GM18909 (cell line): ENCODE results near the gene CD72.
"Not testable (repeated sequence)": the region's sequence is repeated elsewhere in the genome, so short reads cannot be mapped to it uniquely, and the experiment has no call there.

Source experiments
- ATAC-seq: cut with Tn5 transposase; IDR thresholded peaks from one replicate; pipeline ENCODE4 v1.9.1; 2021; ENCODE audit warnings: mild to moderate bottlenecking; ENCODE audit not compliant: unreplicated experiment, poor library complexity

The CD72 gene

GRCh38 chr9:35618854-35619799 is 914 bp upstream of the CD72 start:
- peak; percentile 62 for ATAC-seq

DNA sequence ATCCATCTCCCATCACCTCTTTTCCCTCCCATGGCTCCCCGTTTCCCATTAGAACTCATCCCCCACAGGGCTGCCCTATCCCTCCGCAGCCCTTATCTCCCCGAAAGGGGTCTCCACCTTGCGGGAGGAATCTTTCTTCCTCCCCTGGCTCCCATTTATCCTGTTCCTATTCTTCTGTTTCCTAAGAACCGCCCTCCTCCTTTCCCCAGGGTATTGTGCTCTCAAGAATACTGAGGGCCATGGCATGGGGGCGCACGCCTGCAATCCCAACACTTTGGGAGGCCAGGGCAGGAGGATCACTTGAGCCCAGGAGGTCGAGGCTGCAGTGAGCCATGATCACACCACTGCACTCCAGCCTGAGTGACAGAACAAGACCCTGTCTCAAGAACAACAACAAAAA is 665 bp downstream of the CD72 start:
- no peak for ATAC-seq

- peak; percentile 34 for ATAC-seq
Measured at GRCh38 chr9:35616681-35617459, 1.3 kb downstream of the CD72 start.

GRCh38 chr9:35615981-35616680 is 2.1 kb downstream of the CD72 start:
- ATAC-seq, result no peak

DNA sequence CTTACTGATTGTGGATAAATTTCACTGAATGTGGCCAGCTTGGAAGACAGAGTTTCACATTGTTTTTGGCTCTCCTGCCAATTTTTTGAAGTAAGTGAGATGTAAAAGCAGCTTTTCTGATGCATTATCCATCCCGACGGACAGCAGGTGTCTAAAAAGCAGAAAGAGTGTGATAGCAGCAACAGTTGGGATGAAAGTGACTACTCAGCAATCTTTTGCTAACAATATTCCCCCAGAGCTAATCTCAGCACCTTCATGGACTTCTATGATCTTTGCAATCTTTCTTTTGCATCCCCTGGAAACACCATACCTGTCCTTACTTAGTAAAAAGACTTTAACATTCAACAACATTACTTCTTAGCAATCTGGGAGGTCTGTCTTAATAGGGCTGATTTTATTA is 5.4 kb downstream of the CD72 start:
- ATAC-seq, result no peak

DNA sequence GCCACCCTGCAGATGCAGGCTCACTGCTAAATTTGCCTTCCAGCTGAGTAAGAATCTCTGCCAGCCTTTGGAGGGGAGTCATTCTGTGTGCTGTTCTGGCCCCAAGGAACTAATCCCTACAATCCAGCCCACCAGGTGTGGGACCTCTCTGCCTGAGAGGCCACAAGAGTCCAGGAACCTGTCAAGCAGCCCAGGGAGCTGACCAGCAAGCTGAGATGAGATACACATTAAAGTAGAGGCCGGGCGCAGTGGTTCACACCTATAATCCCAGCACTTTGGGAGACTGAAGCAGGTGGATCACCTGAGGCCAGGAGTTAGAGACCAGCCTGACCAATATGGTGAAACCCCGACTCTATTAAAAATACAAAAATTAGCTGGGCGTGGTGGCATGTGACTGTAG is 6.1 kb downstream of the CD72 start:
- not testable (repeated sequence) for ATAC-seq

DNA sequence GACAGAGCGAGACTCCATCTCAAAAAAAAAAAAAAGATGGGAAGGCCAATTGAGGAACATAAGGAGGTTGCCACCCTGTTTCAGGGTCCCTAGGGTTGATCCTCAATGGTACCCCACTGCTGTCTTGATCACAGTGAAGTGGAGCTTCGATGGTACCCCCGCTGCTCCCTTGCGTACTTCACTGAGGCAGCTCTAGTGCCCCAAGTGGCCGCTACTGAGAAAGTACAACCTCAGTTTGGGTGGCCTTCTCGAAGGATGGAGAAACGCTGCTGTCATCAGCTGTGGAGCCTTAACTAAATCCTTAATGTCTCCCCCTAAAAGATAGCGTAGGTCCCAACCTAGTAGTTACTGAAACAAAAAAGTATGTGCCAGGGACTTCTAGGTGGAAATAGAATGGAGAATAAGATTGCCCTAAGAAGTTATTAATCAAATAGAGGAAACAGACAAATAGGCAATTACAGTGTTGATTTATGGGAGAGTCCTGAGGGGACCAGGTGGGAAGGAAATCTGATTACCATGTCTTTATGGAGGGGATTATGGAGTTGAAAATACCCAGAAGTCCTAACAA is 6.9 kb downstream of the CD72 start:
- no peak for ATAC-seq

DNA sequence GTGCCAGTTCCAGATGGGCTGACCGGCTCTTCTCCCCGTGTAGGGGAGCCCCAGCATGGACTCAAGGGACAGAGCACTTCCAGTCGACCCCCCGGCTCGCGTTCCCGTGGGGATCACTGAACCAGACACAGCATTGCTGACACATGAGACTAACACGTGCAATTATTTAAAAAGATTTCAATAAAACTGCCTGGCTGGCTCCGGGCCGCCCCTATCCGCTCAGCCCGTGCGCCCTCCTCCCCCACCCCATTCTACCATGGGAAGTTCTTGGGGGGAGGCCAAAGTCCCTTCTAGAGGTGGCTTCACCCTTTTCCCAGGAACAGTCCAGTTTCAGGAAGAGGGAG is 8.4 kb downstream of the CD72 start:
- ATAC-seq, result no peak

- no peak for ATAC-seq
Measured at GRCh38 chr9:35609001-35609819, 9.0 kb downstream of the CD72 start.

DNA sequence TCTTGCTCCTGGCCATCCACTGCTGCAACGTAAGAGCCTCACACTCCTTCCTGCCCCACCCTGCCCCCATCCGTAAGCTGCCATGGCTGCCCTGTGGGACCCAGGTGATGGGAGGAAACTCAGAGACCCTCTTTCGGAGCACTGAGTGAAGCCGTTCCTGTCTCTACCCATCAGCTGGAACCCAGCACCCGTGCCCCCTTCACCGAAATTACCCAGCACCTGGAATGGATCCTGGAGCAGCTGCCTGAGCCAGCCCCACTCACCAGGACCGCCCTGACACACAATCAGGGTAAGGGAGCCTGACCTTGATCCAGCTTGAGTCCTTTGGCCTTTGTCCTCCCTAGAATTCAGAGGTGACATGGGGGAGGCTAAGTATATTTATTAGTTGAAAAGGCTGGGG is 10.0 kb downstream of the CD72 start:
- ATAC-seq, result no peak

DNA sequence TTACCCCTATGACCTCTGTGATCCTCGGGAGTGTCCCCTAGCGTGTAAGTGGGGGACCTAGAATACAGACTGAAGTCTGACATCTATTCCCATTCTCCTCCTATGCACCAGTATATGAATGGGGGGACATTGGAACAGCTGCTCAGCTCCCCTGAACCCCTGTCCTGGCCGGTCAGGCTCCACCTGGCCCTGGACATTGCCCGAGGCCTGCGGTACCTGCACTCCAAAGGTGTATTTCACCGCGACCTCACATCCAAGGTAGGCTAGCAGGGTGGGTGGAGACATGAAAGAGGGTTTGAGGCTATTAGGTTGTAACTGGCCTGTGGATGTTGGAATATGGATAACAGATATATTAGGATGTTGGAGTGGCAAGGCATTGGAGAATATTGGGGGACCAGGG is 11.5 kb downstream of the CD72 start:
- no peak for ATAC-seq

- no peak for ATAC-seq
Measured at GRCh38 chr9:35606138-35606504, 12.1 kb downstream of the CD72 start.

DNA sequence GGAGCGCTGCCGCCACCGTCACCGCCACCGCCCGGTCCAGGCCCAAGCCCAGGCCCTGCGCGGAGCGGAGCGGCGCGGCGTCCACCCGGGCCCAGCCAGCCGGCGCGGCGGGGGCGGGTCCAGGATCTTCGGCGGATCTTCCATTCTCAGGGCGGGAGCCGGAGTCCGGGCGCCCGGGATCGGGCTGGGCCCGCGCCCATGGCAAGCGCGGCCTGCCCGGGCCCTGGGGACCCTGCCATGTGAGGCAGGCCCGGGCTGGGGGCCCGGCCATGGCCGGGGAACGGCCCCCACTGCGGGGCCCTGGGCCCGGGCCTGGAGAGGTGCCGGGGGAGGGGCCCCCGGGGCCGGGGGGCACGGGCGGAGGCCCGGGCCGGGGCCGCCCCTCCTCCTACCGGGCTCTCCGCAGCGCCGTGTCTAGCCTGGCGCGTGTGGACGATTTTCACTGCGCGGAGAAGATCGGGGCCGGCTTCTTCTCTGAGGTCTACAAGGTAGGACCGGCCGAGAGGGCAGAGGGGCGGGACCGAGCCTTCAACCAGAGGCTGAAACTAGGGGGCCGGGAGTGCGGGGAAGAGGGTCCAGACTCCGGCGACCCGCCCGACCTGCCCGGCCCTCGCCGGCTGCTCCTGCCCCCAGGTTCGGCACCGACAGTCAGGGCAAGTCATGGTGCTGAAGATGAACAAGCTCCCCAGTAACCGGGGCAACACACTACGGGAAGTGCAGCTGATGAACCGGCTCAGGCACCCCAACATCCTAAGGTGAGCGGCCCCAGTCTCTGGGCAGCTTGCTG is 12.7 kb downstream of the CD72 start:
- peak; percentile 11 for ATAC-seq

DNA sequence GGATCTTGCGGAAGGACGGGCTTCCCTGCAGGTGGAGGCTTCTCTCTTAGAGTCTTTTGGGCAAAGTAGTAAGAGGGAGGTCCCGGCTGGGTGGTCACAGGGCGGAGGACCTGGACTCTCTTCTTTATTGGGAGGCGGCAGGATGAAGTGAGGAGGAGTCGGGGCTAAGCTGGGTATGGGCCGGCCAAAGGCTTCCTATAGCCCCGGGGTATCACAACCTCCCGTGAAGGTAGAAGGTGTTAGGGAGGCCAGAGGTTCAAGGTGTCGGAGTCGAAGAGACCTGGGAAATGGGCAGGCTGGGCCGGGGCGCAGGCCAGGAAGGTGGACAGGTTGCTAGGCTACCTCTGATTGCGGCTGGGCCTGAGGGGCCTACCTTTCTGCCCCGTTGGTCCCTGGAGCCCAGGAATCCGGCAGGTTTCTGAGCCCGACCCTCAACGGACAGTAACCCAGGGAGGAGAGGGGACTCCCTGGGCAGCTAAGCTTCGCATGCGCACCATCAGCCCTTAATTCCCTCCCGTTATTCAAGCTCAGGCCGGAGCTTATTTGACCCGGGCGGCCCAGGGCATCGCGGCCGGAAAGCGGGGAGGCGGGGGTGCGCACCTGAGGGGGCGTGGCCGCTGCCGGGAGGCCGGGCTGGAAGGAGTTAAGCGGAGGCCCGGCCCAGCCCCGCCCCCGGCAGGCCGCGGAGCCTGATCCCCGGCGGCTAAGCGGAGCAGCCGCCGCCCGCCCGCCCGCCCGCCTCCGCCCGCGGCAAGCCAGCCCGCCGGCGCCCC is 13.4 kb downstream of the CD72 start, which contains the start of gene TESK1:
TESK1 (plus strand) TSS at position 685 of the 773 bp plus-strand sequence. CDS start 358 bp downstream, outside the sequence.
- ATAC-seq, result peak; percentile 54

GRCh38 chr9:35603986-35604577 is 14.1 kb downstream of the CD72 start:
- peak; percentile 89 for ATAC-seq

- peak; percentile 2 for ATAC-seq
Measured at GRCh38 chr9:35603506-35603985, 14.7 kb downstream of the CD72 start.

GRCh38 chr9:35599763-35600604 is 18.2 kb downstream of the CD72 start:
- ATAC-seq, result no peak
